Measurements from ENCODE around the gene EYS.

The EYS gene

DNA sequence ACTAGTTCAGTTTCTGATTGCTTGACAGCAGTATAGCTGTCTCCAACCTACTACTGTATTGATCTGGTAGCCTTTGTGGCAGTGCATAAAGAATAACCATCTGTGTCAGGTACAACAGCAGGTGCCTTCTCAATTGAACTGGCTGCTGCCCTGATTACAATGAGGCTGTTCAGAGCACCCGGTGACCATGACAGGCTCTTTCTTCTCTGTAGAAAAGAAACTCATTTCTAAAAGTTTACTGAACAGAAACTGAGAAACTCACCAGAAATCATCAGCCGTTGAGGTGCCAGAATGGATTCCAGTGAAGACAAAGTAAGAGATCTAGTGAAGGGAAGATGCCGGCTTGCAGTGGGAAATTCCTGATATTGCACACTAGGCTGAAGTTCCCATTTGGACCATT, 1117.1 kb downstream of the EYS start:
- Histone ChIP-seq H3K4me2 (ENCODE audit: low read depth, low read length) (peak overlapping the region; percentile 75), H3K4me3 (ENCODE audit: low read length) (peak overlapping the region; percentile 59), H4K20me1 (ENCODE audit: insufficient read depth, low read length) (no peaks in the 10 kb centered on the region), H3K9me2 (replicated peaks; ENCODE audit: insufficient read depth, low read length) (no peaks in the 10 kb centered on the region), H3K27me3 (replicated peaks; ENCODE audit: insufficient read depth, low read length) (no peaks in the 10 kb centered on the region), H3K9me3 (replicated peaks; ENCODE audit: insufficient read depth, low read length) (no peaks in the 10 kb centered on the region), H3K36me3 (replicated peaks; ENCODE audit: insufficient read depth, low read length) (no peaks in the 10 kb centered on the region), H2AFZ (ENCODE audit: low read length) (peak overlapping the region; percentile 76), H3K9ac (ENCODE audit: low read length) (peak overlapping the region; percentile 9; the same call in 1 of the 2 replicates), H3K4me1 (ENCODE audit: low read length) (peaks cover 19% of the 10 kb centered on the region), H3F3A (ENCODE audit: insufficient read depth, low read length) (peaks cover 12% of the 10 kb centered on the region), H3K79me2 (ENCODE audit: low read length) (no peaks in the 10 kb centered on the region), H3K27ac (ENCODE audit: low read length) (peak overlapping the region; percentile 77)
- DNase-seq = peak; percentile 55
- TF ChIP-seq, protein P1, sequence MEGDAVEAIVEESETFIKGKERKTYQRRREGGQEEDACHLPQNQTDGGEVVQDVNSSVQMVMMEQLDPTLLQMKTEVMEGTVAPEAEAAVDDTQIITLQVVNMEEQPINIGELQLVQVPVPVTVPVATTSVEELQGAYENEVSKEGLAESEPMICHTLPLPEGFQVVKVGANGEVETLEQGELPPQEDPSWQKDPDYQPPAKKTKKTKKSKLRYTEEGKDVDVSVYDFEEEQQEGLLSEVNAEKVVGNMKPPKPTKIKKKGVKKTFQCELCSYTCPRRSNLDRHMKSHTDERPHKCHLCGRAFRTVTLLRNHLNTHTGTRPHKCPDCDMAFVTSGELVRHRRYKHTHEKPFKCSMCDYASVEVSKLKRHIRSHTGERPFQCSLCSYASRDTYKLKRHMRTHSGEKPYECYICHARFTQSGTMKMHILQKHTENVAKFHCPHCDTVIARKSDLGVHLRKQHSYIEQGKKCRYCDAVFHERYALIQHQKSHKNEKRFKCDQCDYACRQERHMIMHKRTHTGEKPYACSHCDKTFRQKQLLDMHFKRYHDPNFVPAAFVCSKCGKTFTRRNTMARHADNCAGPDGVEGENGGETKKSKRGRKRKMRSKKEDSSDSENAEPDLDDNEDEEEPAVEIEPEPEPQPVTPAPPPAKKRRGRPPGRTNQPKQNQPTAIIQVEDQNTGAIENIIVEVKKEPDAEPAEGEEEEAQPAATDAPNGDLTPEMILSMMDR (IDR thresholded peaks at IDR 0.05; ENCODE audit: low read length) = no peak
- no peak for TF ChIP-seq EZH2phosphoT487 (IDR thresholded peaks at IDR 0.05; ENCODE audit: low read length)
- TF ChIP-seq EZH2 (optimal IDR thresholded peaks at IDR 0.05; ENCODE audit: low read depth, low read length) = no peak

DNA sequence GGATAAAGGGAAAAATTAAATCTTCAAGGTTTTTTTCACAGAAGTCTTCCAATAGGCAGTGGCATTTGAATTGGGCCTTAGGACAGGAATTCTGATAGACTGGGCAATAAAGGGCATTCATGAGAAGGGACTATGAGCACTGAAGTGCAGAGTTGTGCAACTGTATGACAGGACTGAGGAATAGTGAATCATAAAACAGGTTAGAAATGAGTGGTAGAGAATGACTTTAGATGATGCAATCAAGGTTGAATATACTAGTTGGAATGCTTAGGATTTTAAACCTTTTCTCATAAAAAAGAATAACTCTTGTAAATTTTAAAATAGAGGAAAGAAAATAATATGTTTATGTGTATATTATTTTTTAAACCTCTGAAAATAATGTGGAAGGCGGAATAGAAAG, 1126.7 kb downstream of the EYS start:
- Histone ChIP-seq H2AFZ (ENCODE audit: low read length) (no peak overlapping the region), H3F3A (ENCODE audit: insufficient read depth, low read length) (no peaks in the 10 kb centered on the region), H4K20me1 (ENCODE audit: insufficient read depth, low read length) (no peaks in the 10 kb centered on the region), H3K36me3 (replicated peaks; ENCODE audit: insufficient read depth, low read length) (no peaks in the 10 kb centered on the region), H3K4me1 (ENCODE audit: low read length) (no peaks in the 10 kb centered on the region), H3K9ac (ENCODE audit: low read length) (no peak overlapping the region), H3K4me2 (ENCODE audit: low read depth, low read length) (no peak overlapping the region), H3K79me2 (ENCODE audit: low read length) (no peaks in the 10 kb centered on the region), H3K4me3 (ENCODE audit: low read length) (no peak overlapping the region), H3K27ac (ENCODE audit: low read length) (no peak overlapping the region), H3K9me2 (replicated peaks; ENCODE audit: insufficient read depth, low read length) (no peaks in the 10 kb centered on the region), H3K27me3 (replicated peaks; ENCODE audit: insufficient read depth, low read length) (no peaks in the 10 kb centered on the region), H3K9me3 (replicated peaks; ENCODE audit: insufficient read depth, low read length) (no peaks in the 10 kb centered on the region)
- no peak for DNase-seq
- TF ChIP-seq, protein P1 (IDR thresholded peaks at IDR 0.05; ENCODE audit: low read length) = no peak
- no peak for TF ChIP-seq EZH2phosphoT487 (IDR thresholded peaks at IDR 0.05; ENCODE audit: low read length)
- TF ChIP-seq EZH2 (optimal IDR thresholded peaks at IDR 0.05; ENCODE audit: low read depth, low read length) = no peak

DNA sequence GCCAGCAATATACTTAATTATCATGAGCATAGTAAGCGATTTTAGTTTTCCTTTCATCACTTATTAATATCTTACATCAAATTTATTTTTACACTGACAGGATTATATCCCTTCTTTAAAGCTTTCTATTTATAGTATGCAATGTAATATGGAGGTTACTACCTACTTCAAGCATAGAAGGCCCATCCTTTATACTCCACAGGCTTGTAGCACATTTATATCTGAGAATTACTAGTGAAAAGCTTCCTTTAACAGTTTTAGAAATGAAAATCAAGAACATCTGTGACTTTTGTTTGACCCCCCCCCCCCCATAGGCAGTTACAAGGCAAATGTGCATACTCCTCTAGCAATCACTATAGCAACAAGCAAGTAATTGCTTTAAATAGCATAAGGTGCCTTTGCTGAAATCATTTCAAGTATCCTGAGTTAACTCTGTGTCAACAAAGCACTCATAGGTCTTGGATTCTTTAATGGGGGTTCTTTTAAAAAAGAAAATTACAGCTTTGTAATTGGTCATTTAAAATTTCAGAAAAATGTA, 1153.7 kb downstream of the EYS start:
- no peaks in the 10 kb centered on the region for H3F3A ChIP-seq (ENCODE audit: insufficient read depth, low read length)
- H3K9ac ChIP-seq (ENCODE audit: low read length) = no peak overlapping the region
- H3K79me2 ChIP-seq (ENCODE audit: low read length) = no peaks in the 10 kb centered on the region
- no peaks in the 10 kb centered on the region for H4K20me1 ChIP-seq (ENCODE audit: insufficient read depth, low read length)
- no peaks in the 10 kb centered on the region for H3K27me3 ChIP-seq (replicated peaks; ENCODE audit: insufficient read depth, low read length)
- H3K27ac ChIP-seq (ENCODE audit: low read length) = 0 out of 2 replicates have a peak overlapping the region, but pooled peaks have one; percentile 6
- no peak overlapping the region for H3K4me3 ChIP-seq (ENCODE audit: low read length)
- TF ChIP-seq EZH2 (optimal IDR thresholded peaks at IDR 0.05; ENCODE audit: low read depth, low read length) = no peak
- TF ChIP-seq EZH2phosphoT487 (IDR thresholded peaks at IDR 0.05; ENCODE audit: low read length) = no peak
- TF ChIP-seq, protein P1 (IDR thresholded peaks at IDR 0.05; ENCODE audit: low read length) = no peak
- peak; percentile 45 for DNase-seq
- peaks cover 7% of the 10 kb centered on the region; the same call in 1 of the 2 replicates for H3K4me1 ChIP-seq (ENCODE audit: low read length)
- H3K4me2 ChIP-seq (ENCODE audit: low read depth, low read length) = no peak overlapping the region
- no peak overlapping the region for H2AFZ ChIP-seq (ENCODE audit: low read length)
- H3K9me3 ChIP-seq (replicated peaks; ENCODE audit: insufficient read depth, low read length) = no peaks in the 10 kb centered on the region
- H3K36me3 ChIP-seq (replicated peaks; ENCODE audit: insufficient read depth, low read length) = no peaks in the 10 kb centered on the region
- no peaks in the 10 kb centered on the region for H3K9me2 ChIP-seq (replicated peaks; ENCODE audit: insufficient read depth, low read length)

Data from MM.1S (cell line).